ENCODE data around the gene CYTH1. TPM values are rescaled to one million over a fixed set of nuclear protein-coding genes. Genes with fewer than 3 reads are reported as not detected.

The CYTH1 gene
- total and polyA plus RNA-seq, 4 donors, result 15.4 to 32.1 (median 20.6) TPM

GRCh38 chr17:78715876-78716275 is 66.2 kb downstream of the CYTH1 start:
- WGBS, result 69% methylated on average over 1 of the region's 1 CpG

GRCh38 chr17:78715000-78715771 is 66.9 kb downstream of the CYTH1 start:
- no peaks in the 10 kb centered on the region for H3K9me3 ChIP-seq (ENCODE audit: control insufficient read depth in 4 of 4, low read length in 3 of 4)
- no peak overlapping the region for H3K4me3 ChIP-seq (ENCODE audit: low read depth in 1 of 3, low read length in 3 of 3)
- H3K27me3 ChIP-seq (ENCODE audit: control insufficient read depth in 4 of 4, insufficient read depth in 4 of 4, low read length in 3 of 4), result no peaks in the 10 kb centered on the region
- H3K4me1 ChIP-seq (ENCODE audit: control insufficient read depth in 4 of 4, insufficient read depth in 4 of 4, low read length in 3 of 4), result peaks cover 13 to 52% (median 43%) of the 10 kb centered on the region in 4 donors
- H3K27ac ChIP-seq (ENCODE audit: low read depth in 1 of 2, low read length in 2 of 2), result peak overlapping the region in 1 of 2 donors; percentile 16
- H3K36me3 ChIP-seq (ENCODE audit: control insufficient read depth in 4 of 4, insufficient read depth in 3 of 4, low read depth in 1 of 4, low read length in 3 of 4), result no peaks in the 10 kb centered on the region
- H3K9ac ChIP-seq (ENCODE audit: low read depth in 1 of 2, low read length in 2 of 2), result no peak overlapping the region
- DNase-seq (ENCODE audit: low spot score), result no peak
- no peak for TF ChIP-seq HNF4G (IDR thresholded peaks at IDR 0.05)
- no peak for TF ChIP-seq YY1 (IDR thresholded peaks at IDR 0.05)
- TF ChIP-seq JUND (IDR thresholded peaks at IDR 0.05), result no peak
- no peak for TF ChIP-seq RXRA (IDR thresholded peaks at IDR 0.05)
- TF ChIP-seq GABPA (IDR thresholded peaks at IDR 0.05 in 1 of 2, conservative IDR thresholded peaks at IDR 0.05 in 1 of 2), result no peak
- no peak for TF ChIP-seq FOXA2 (IDR thresholded peaks at IDR 0.05)
- no peak for TF ChIP-seq REST (IDR thresholded peaks at IDR 0.05)
- TF ChIP-seq FOXA1 (IDR thresholded peaks at IDR 0.05), result no peak
- no peak for TF ChIP-seq ZBTB33 (IDR thresholded peaks at IDR 0.05)
- TF ChIP-seq, protein P1, sequence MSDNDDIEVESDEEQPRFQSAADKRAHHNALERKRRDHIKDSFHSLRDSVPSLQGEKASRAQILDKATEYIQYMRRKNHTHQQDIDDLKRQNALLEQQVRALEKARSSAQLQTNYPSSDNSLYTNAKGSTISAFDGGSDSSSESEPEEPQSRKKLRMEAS (IDR thresholded peaks at IDR 0.05), result no peak
- TF ChIP-seq EGR1 (IDR thresholded peaks at IDR 0.05; ENCODE audit: low read depth in 2 of 2), result no peak
- TF ChIP-seq TAF1 (conservative IDR thresholded peaks at IDR 0.05), result no peak
- TF ChIP-seq CTCF (IDR thresholded peaks at IDR 0.05; ENCODE audit: low read depth, low read length, missing input control), result no peak
- no peak for TF ChIP-seq SP1 (IDR thresholded peaks at IDR 0.05)
- TF ChIP-seq, protein P2, sequence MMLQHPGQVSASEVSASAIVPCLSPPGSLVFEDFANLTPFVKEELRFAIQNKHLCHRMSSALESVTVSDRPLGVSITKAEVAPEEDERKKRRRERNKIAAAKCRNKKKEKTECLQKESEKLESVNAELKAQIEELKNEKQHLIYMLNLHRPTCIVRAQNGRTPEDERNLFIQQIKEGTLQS (IDR thresholded peaks at IDR 0.05), result no peak
- WGBS, result 83% methylated on average over 14 of the region's 14 CpGs

More at GRCh38 chr17:78715876-78716275, 66.2 kb downstream of the CYTH1 start:
- Histone ChIP-seq H3K27ac (ENCODE audit: low read depth in 1 of 2, low read length in 2 of 2) (peak overlapping the region in 1 of 2 donors; percentile 16), H3K4me1 (ENCODE audit: control insufficient read depth in 4 of 4, insufficient read depth in 4 of 4, low read length in 3 of 4) (peaks cover 13 to 47% (median 39%) of the 10 kb centered on the region in 4 donors), H3K27me3 (ENCODE audit: control insufficient read depth in 4 of 4, insufficient read depth in 4 of 4, low read length in 3 of 4) (no peaks in the 10 kb centered on the region), H3K9ac (ENCODE audit: low read depth in 1 of 2, low read length in 2 of 2) (no peak overlapping the region), H3K36me3 (ENCODE audit: control insufficient read depth in 4 of 4, insufficient read depth in 3 of 4, low read depth in 1 of 4, low read length in 3 of 4) (no peaks in the 10 kb centered on the region), H3K9me3 (ENCODE audit: control insufficient read depth in 4 of 4, low read length in 3 of 4) (no peaks in the 10 kb centered on the region), H3K4me3 (ENCODE audit: low read depth in 1 of 3, low read length in 3 of 3) (no peak overlapping the region)
- no peak for DNase-seq (ENCODE audit: low spot score)
- TF ChIP-seq HNF4A (conservative IDR thresholded peaks at IDR 0.05), result no peak
- no peak for TF ChIP-seq FOXA1 (IDR thresholded peaks at IDR 0.05)
- TF ChIP-seq SP1 (IDR thresholded peaks at IDR 0.05), result no peak
